Stimulated activated naive CD8-positive, alpha-beta T cell treated with anti-CD3 and anti-CD28 coated beads, Interleukin-15, Interleukin-2, amounts not matched to agents 100 ng/mL and 50 ng/mL, for 24 hours (primary cell): ENCODE data around the gene NAT9.

Source experiments
- H3K27ac Mint-ChIP-seq: one replicate; pipeline ENCODE4 v1.8.0; 2021; ENCODE audit warnings: mild to moderate bottlenecking, mixed read lengths
- H3K27me3 Mint-ChIP-seq: one replicate; pipeline ENCODE4 v1.8.0; 2021; ENCODE audit warnings: mixed read lengths
- H3K36me3 Mint-ChIP-seq: one replicate; pipeline ENCODE4 v1.8.0; 2021; ENCODE audit warnings: low read depth, mixed read lengths
- H3K4me1 Mint-ChIP-seq: one replicate; pipeline ENCODE4 v1.8.0; 2021; ENCODE audit warnings: low read depth, mixed read lengths
- H3K4me3 Mint-ChIP-seq: one replicate; pipeline ENCODE4 v1.8.0; 2021; ENCODE audit warnings: mild to moderate bottlenecking, mixed read lengths
- H3K9me3 Mint-ChIP-seq: one replicate; pipeline ENCODE4 v1.8.0; 2021; ENCODE audit warnings: mixed read lengths

NAT9 gene

DNA sequence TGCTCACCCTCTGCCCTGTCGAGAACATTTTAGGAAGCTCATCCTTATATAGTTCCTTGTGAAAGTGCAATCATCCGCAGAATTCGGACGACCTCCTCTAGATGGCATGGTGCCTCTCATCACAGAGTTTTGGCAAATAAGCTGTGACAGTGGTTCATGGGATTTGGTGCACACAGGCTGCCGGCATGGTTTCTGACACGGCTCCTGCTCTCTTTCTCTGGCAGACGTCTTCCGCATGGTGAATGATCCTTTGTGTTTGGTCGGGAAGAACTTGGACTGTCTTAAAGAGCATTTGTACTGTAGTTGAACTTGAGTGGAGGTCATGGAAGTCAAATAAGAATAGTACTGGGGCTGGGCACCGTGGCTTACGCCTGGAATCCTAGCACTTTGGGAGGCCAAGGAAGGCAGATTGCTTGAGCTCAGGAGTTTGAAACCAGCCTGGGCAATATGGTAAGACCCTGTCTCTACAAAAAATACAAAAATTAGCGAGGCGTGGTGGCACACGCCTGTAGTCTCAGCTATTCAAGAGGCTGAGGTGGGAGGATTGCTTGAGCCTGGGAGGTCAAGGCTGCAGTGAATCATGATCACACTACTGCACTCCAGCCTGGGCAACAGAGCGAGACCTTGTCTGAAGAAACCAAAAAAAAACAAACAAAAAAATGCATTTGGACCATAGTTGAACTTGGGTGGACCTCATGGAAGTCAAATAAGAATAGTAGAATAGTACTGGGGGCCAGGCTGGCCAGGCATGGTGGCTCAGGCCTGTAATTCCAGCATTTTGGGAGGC is 34.7 kb upstream of the NAT9 start:
- Mint-ChIP-seq H3K4me3 (no peak overlapping the region), H3K27me3 (no peaks in the 10 kb centered on the region), H3K27ac (no peak overlapping the region), H3K4me1 (no peaks in the 10 kb centered on the region), H3K36me3 (peaks cover 25% of the 10 kb centered on the region), H3K9me3 (no peaks in the 10 kb centered on the region)

DNA sequence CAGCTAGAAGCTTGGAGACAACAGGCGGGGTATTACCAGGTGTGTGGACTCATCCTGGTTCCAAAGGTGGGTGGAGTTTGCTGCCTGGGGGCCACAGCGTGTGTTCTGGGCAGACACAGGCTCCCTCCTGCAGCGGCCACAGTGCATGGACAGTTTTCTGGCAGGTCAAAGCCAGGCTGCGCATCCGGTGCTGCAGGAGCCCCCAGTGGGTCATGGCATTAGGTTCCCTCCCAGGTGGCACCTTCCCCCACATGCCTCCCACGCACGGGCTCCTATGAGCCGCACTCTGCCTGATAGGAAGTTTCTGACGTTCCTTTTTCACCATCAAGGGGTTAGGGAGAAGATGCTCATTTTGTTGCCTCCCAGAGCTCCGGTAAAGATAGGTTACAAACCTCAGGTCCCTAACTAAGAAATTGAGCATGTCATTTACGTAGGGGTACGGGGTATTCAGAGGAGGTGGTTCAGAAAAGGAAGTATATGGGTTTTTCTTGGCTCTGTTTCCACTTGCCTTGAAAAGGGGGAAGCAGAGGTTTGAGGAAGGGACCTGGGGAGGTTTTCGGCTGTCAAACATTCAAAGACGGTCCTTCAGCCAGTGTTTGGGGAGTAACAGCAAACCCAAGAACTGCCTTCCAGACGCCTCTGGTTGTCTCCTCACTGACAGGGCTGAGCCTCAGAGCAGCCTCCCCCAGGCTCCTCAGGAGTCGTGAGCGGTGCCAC is 32.7 kb upstream of the NAT9 start:
- H3K4me3 Mint-ChIP-seq = no peak overlapping the region

GRCh38 chr17:74807925-74808324 is 31.8 kb upstream of the NAT9 start:
- H3K36me3 Mint-ChIP-seq = peaks cover 16% of the 10 kb centered on the region
- H3K27me3 Mint-ChIP-seq = no peaks in the 10 kb centered on the region
- no peak overlapping the region for H3K4me3 Mint-ChIP-seq
- no peak overlapping the region for H3K27ac Mint-ChIP-seq
- H3K9me3 Mint-ChIP-seq = no peaks in the 10 kb centered on the region
- H3K4me1 Mint-ChIP-seq = no peaks in the 10 kb centered on the region

More for the DNA sequence above, 32.7 kb upstream of the NAT9 start:
- H3K9me3 Mint-ChIP-seq = no peaks in the 10 kb centered on the region
- no peak overlapping the region for H3K27ac Mint-ChIP-seq
- H3K27me3 Mint-ChIP-seq = no peaks in the 10 kb centered on the region
- peaks cover 15% of the 10 kb centered on the region for H3K36me3 Mint-ChIP-seq
- no peaks in the 10 kb centered on the region for H3K4me1 Mint-ChIP-seq

- H3K27ac Mint-ChIP-seq = no peak overlapping the region
- peaks cover 16% of the 10 kb centered on the region for H3K36me3 Mint-ChIP-seq
- no peak overlapping the region for H3K4me3 Mint-ChIP-seq
- H3K4me1 Mint-ChIP-seq = no peaks in the 10 kb centered on the region
- H3K9me3 Mint-ChIP-seq = no peaks in the 10 kb centered on the region
- no peaks in the 10 kb centered on the region for H3K27me3 Mint-ChIP-seq
Measured at GRCh38 chr17:74807441-74807840, 31.3 kb upstream of the NAT9 start.

DNA sequence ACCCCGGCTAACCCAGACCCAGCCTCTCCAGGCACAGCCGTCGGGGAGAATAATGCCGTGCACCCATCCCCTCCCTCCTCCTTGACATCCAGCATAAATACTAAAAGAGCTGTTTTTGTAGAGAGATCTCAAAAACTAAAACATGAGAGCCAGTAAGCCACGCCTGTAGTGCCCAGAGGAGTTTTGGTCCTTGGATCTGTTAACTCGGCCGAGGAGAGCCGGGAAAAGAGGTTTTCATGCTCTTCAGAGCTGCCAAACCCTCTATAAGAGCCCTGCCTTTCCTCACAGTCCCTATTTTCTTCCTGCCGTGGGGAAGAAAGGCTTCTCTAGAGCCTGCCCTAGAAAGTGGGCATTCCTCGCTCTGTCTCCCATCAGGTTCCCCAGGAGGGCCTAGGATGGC is 30.2 kb upstream of the NAT9 start:
- Mint-ChIP-seq H3K4me3 (no peak overlapping the region), H3K4me1 (no peaks in the 10 kb centered on the region), H3K36me3 (peaks cover 16% of the 10 kb centered on the region), H3K9me3 (no peaks in the 10 kb centered on the region), H3K27ac (no peak overlapping the region), H3K27me3 (no peaks in the 10 kb centered on the region)

GRCh38 chr17:74805591-74805991 is 29.4 kb upstream of the NAT9 start:
- Mint-ChIP-seq H3K4me3 (no peak overlapping the region), H3K27ac (no peak overlapping the region), H3K27me3 (no peaks in the 10 kb centered on the region), H3K36me3 (peaks cover 17% of the 10 kb centered on the region), H3K4me1 (no peaks in the 10 kb centered on the region), H3K9me3 (no peaks in the 10 kb centered on the region)

DNA sequence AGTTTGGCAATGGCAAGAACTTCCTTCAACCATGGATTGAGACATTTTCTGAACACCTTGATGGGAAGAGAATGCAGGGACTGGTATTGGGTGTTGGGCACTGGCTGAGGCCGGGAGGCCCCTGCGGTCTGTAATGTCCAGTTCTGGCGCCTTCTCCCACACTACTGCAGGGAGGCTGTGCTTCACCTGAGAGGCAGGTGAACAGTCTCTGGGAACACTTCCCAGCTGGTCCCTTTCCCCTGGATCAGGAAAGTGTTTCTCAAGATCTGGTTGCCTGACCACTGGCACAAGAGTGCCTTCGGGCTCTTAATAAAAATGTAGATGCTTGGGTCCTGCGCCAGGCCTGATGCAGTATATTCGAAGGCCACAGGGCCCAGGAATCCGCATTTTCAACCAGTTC is 28.5 kb upstream of the NAT9 start:
- no peaks in the 10 kb centered on the region for H3K9me3 Mint-ChIP-seq
- H3K4me3 Mint-ChIP-seq = no peak overlapping the region
- H3K27me3 Mint-ChIP-seq = no peaks in the 10 kb centered on the region
- H3K36me3 Mint-ChIP-seq = peaks cover 12% of the 10 kb centered on the region
- no peaks in the 10 kb centered on the region for H3K4me1 Mint-ChIP-seq
- no peak overlapping the region for H3K27ac Mint-ChIP-seq

DNA sequence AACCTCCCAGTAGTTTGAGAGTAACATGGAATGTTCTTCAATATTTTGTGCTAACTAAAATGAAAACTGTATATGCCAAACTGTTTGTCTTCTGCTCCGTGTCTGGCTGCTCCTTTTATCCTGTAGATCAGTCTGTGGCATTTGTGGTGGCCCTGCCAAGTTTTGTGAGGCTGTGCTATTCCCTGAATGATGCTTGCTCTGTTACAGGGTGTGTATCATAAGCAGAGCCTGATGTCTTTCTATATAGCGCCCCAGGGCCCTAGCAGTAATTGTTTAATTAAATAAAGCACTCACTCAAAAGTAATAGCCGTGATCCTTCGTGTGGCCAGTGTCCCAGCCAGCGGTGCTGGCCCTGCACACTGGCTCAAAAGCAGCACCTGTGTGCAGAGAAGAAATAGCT is 27.8 kb upstream of the NAT9 start:
- H3K4me1 Mint-ChIP-seq = no peaks in the 10 kb centered on the region
- peaks cover 15% of the 10 kb centered on the region for H3K36me3 Mint-ChIP-seq
- no peak overlapping the region for H3K27ac Mint-ChIP-seq
- no peaks in the 10 kb centered on the region for H3K9me3 Mint-ChIP-seq
- no peak overlapping the region for H3K4me3 Mint-ChIP-seq
- no peaks in the 10 kb centered on the region for H3K27me3 Mint-ChIP-seq

DNA sequence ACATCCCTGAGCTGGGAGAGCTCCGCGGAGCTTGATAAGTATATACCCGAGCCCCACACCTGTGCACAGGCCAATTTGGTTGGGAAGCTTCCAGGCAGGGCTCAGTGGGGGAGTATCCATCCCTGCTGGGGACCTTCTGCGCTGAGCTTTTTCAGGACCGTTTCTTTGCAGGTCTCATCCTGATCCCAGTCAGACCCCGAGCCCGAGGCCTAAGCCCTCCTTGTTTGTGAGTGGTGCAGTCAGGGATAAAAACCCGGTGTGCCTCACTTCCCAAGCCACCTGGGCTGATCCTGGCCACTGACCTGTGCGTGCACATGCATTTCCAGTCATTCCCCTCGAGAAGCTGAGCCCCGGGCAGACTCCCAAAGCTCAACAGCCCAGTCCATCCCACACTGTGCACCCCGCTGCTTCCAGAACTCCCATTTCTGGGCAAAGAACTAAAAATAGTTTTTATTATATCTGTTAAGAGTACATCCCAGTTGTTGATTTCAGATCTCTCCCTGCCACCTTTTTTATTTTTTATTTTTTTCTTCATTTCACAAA is 27.3 kb upstream of the NAT9 start:
- Mint-ChIP-seq H3K27me3 (no peaks in the 10 kb centered on the region), H3K27ac (no peak overlapping the region), H3K36me3 (peaks cover 18% of the 10 kb centered on the region), H3K4me3 (no peak overlapping the region), H3K4me1 (no peaks in the 10 kb centered on the region), H3K9me3 (no peaks in the 10 kb centered on the region)

- no peaks in the 10 kb centered on the region for H3K27me3 Mint-ChIP-seq
- no peaks in the 10 kb centered on the region for H3K9me3 Mint-ChIP-seq
- H3K4me1 Mint-ChIP-seq = no peaks in the 10 kb centered on the region
- no peak overlapping the region for H3K27ac Mint-ChIP-seq
- H3K36me3 Mint-ChIP-seq = peaks cover 18% of the 10 kb centered on the region
- H3K4me3 Mint-ChIP-seq = no peak overlapping the region
Measured at GRCh38 chr17:74801896-74802295, 25.8 kb upstream of the NAT9 start.

DNA sequence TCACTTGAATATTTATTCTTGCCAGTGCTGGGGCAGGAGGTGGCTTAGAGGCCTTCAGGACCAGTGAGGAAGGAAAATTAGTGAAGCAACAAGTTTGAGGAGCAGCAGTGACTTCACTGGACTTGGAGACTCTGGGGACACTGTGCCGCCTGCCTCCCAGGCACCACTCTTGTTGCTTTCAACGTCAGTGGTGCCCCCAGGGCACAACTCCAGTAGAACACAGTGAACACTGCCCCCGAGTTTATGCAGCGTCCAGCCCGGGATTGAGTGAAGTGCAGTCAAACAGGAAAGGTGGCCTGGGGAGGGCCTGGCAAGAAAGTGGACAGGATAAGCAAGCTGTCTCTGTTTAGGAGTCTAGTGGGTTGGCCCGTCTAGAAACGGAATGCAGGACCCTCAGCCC is 24.4 kb upstream of the NAT9 start:
- Mint-ChIP-seq H3K4me3 (no peak overlapping the region), H3K36me3 (peaks cover 28% of the 10 kb centered on the region), H3K27ac (no peak overlapping the region)

GRCh38 chr17:74799097-74799496 is 23.0 kb upstream of the NAT9 start:
- Mint-ChIP-seq H3K27me3 (no peaks in the 10 kb centered on the region), H3K4me3 (no peak overlapping the region), H3K27ac (no peak overlapping the region), H3K9me3 (no peaks in the 10 kb centered on the region), H3K36me3 (peaks cover 29% of the 10 kb centered on the region), H3K4me1 (no peaks in the 10 kb centered on the region)

More for the DNA sequence above, 24.4 kb upstream of the NAT9 start:
- no peaks in the 10 kb centered on the region for H3K4me1 Mint-ChIP-seq
- no peaks in the 10 kb centered on the region for H3K27me3 Mint-ChIP-seq
- no peaks in the 10 kb centered on the region for H3K9me3 Mint-ChIP-seq

DNA sequence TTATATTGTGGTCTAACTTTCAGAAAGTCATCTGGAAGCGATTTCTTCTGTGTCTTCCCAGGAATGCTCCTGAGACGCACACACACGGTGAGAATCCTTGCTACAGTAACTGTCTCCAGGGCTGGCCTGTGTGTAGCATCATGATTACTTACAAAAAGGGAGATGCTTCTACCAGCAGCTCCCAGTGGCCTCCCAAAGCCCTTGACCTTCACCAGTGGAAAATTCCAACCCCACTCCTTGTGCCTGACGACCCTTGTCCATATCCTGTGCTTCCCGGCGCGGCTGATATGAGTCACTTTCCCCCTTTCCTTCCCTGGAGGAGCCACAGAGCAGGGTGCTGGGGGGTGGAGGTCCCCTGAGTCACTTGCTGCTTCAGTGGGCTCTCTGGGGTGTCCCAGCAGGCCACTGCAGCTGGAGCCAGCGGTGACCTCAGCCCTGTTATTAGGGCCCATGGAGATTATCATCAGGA is 22.1 kb upstream of the NAT9 start:
- Mint-ChIP-seq H3K27ac (no peak overlapping the region), H3K27me3 (no peaks in the 10 kb centered on the region), H3K9me3 (no peaks in the 10 kb centered on the region), H3K4me1 (no peaks in the 10 kb centered on the region), H3K4me3 (no peak overlapping the region), H3K36me3 (peaks cover 26% of the 10 kb centered on the region)

GRCh38 chr17:74797824-74798223 is 21.7 kb upstream of the NAT9 start:
- Mint-ChIP-seq H3K27ac (no peak overlapping the region), H3K4me1 (no peaks in the 10 kb centered on the region), H3K27me3 (no peaks in the 10 kb centered on the region), H3K4me3 (no peak overlapping the region), H3K9me3 (no peaks in the 10 kb centered on the region), H3K36me3 (peaks cover 26% of the 10 kb centered on the region)

GRCh38 chr17:74796866-74797265 is 20.7 kb upstream of the NAT9 start:
- Mint-ChIP-seq H3K9me3 (no peaks in the 10 kb centered on the region), H3K4me3 (no peak overlapping the region), H3K27me3 (no peaks in the 10 kb centered on the region), H3K36me3 (peaks cover 26% of the 10 kb centered on the region), H3K4me1 (no peaks in the 10 kb centered on the region), H3K27ac (no peak overlapping the region)
